H9 (cell line): ENCODE data around the gene MSH3. TPM values are rescaled to one million over a fixed set of nuclear protein-coding genes. Genes with fewer than 3 reads are reported as not detected.

Experiments
- DNase-seq: peaks from one replicate; pipeline ENCODE4 v3.0.0-alpha.2; 2017
- H2AFZ ChIP-seq: one replicate; pipeline ENCODE4 v1.6.1; 2013; ENCODE audit warnings: mild to moderate bottlenecking, low read length, control low read depth, moderate library complexity
- H2AK5ac ChIP-seq: 2 replicates; pipeline ENCODE4 v1.6.1; 2013; ENCODE audit warnings: low read length, control low read depth, mixed read lengths; ENCODE audit not compliant: insufficient read length
- H2BK120ac ChIP-seq: one replicate; pipeline ENCODE4 v1.6.1; 2013; ENCODE audit warnings: low read depth, mild to moderate bottlenecking, low read length, control low read depth, inconsistent platforms; ENCODE audit not compliant: poor library complexity, severe bottlenecking
- H2BK12ac ChIP-seq: 2 replicates; pipeline ENCODE4 v1.6.1; 2013; ENCODE audit warnings: low read length, control low read depth, mixed read lengths, low read depth; ENCODE audit not compliant: insufficient read length
- H2BK15ac ChIP-seq: 2 replicates; pipeline ENCODE4 v1.6.1; 2013; ENCODE audit warnings: low read depth, low read length, control low read depth
- H2BK20ac ChIP-seq: one replicate; pipeline ENCODE4 v1.6.1; 2013; ENCODE audit warnings: low read depth, mild to moderate bottlenecking, low read length, control low read depth, inconsistent platforms; ENCODE audit not compliant: poor library complexity, severe bottlenecking
- H2BK5ac ChIP-seq: 2 replicates; pipeline ENCODE4 v1.6.1; 2013; ENCODE audit warnings: low read length, control low read depth, mixed read lengths; ENCODE audit not compliant: insufficient read length
- H3K14ac ChIP-seq: 2 replicates; pipeline ENCODE4 v1.6.1; 2013; ENCODE audit warnings: low read length, control low read depth; ENCODE audit not compliant: insufficient read depth
- H3K18ac ChIP-seq: 2 replicates; pipeline ENCODE4 v1.6.1; 2013; ENCODE audit warnings: low read depth, mild to moderate bottlenecking, mixed read lengths, low read length, control low read depth; ENCODE audit not compliant: insufficient read length
- H3K23ac ChIP-seq: 2 replicates; pipeline ENCODE4 v1.6.1; 2013; ENCODE audit warnings: low read length, control low read depth, mixed read lengths, low read depth; ENCODE audit not compliant: insufficient read length
- H3K23me2 ChIP-seq: 2 replicates; pipeline ENCODE4 v1.6.1; 2013; ENCODE audit warnings: low read depth, mild to moderate bottlenecking, mixed read lengths, low read length, control low read depth; ENCODE audit not compliant: insufficient read length, poor library complexity, severe bottlenecking
- H3K27ac ChIP-seq: 2 replicates; pipeline ENCODE4 v1.5.1; 2013; ENCODE audit warnings: low read length, control low read depth, mixed read lengths, low read depth; ENCODE audit not compliant: insufficient read length
- H3K27me3 ChIP-seq: 2 replicates; pipeline ENCODE4 v1.6.1; 2013; ENCODE audit warnings: low read length, control low read depth, inconsistent platforms; ENCODE audit not compliant: insufficient read depth
- H3K4ac ChIP-seq: 2 replicates; pipeline ENCODE4 v1.6.1; 2013; ENCODE audit warnings: low read depth, mild to moderate bottlenecking, control low read depth, inconsistent platforms, low read length, moderate library complexity
- H3K4me1 ChIP-seq: 2 replicates; pipeline ENCODE4 v1.6.1; 2013; ENCODE audit warnings: low read length, control low read depth, inconsistent platforms; ENCODE audit not compliant: insufficient read depth
- H3K4me2 ChIP-seq: 2 replicates; pipeline ENCODE4 v1.6.1; 2013; ENCODE audit warnings: low read length, control low read depth, mixed read lengths; ENCODE audit not compliant: insufficient read length, insufficient read depth
- H3K56ac ChIP-seq: 2 replicates; pipeline ENCODE4 v1.6.1; 2013; ENCODE audit warnings: low read depth, mild to moderate bottlenecking, mixed read lengths, low read length, control low read depth; ENCODE audit not compliant: insufficient read length
- H3K79me1 ChIP-seq: 2 replicates; pipeline ENCODE4 v1.6.1; 2013; ENCODE audit warnings: low read depth, mild to moderate bottlenecking, moderate library complexity, low read length, control low read depth, inconsistent platforms; ENCODE audit not compliant: insufficient read depth, poor library complexity, severe bottlenecking
- H3K79me2 ChIP-seq: 2 replicates; pipeline ENCODE4 v1.6.1; 2013; ENCODE audit warnings: low read length, control low read depth, inconsistent platforms; ENCODE audit not compliant: insufficient read depth
- H3K9ac ChIP-seq: 2 replicates; pipeline ENCODE4 v1.6.1; 2013; ENCODE audit warnings: low read length, control low read depth, mixed read lengths; ENCODE audit not compliant: insufficient read length; ENCODE audit errors: extremely low read depth
- H3K9me3 ChIP-seq: one replicate; pipeline ENCODE4 v1.6.1; 2013; ENCODE audit warnings: low read depth, low read length, inconsistent platforms; ENCODE audit not compliant: control insufficient read depth
- H3T11ph ChIP-seq: one replicate; pipeline ENCODE4 v1.6.1; 2013; ENCODE audit warnings: mild to moderate bottlenecking, low read length, control low read depth, inconsistent platforms
- H4K20me1 ChIP-seq: one replicate; pipeline ENCODE4 v1.6.1; 2013; ENCODE audit not compliant: control insufficient read depth, insufficient read length, insufficient read depth
- H4K5ac ChIP-seq: 2 replicates; pipeline ENCODE4 v1.6.1; 2013; ENCODE audit warnings: low read depth, mild to moderate bottlenecking, mixed read lengths, low read length, control low read depth; ENCODE audit not compliant: insufficient read length
- H4K8ac ChIP-seq: replicated peaks from 2 replicates; pipeline ENCODE4 v1.6.1; 2013; ENCODE audit warnings: low read length, control low read depth, mixed read lengths, low read depth; ENCODE audit not compliant: insufficient read length
- H4K91ac ChIP-seq: 2 replicates; pipeline ENCODE4 v1.6.1; 2013; ENCODE audit warnings: low read depth, mild to moderate bottlenecking, moderate library complexity, mixed read lengths, low read length, control low read depth; ENCODE audit not compliant: insufficient read length
- H3K27ac Mint-ChIP-seq, 3 experiments: 2 replicates in 2 of 3; 3 replicates in 1 of 3; pipeline ENCODE4 v1.8.0; 2020 to 2021; ENCODE audit warnings: mixed read lengths in 3 of 3, mild to moderate bottlenecking in 1 of 3, moderate library complexity in 1 of 3
- H3K27me3 Mint-ChIP-seq: 2 replicates; pipeline ENCODE4 v1.8.0; 2021; ENCODE audit warnings: low read depth, mild to moderate bottlenecking, moderate library complexity, mixed read lengths
- H3K36me3 Mint-ChIP-seq, 3 experiments: 2 replicates in 2 of 3; 3 replicates in 1 of 3; pipeline ENCODE4 v1.8.0; 2020 to 2021; ENCODE audit warnings: low read depth in 3 of 3, mixed read lengths in 3 of 3; ENCODE audit not compliant: insufficient read depth in 1 of 3
- H3K4me1 Mint-ChIP-seq, 2 experiments: 2 replicates each; pipeline ENCODE4 v1.8.0; 2020; ENCODE audit warnings: mixed read lengths in 2 of 2
- H3K4me3 Mint-ChIP-seq, 2 experiments: 2 replicates in 1 of 2; 3 replicates in 1 of 2; pipeline ENCODE4 v1.8.0; 2020 to 2021; ENCODE audit warnings: mild to moderate bottlenecking in 2 of 2, mixed read lengths in 2 of 2, moderate library complexity in 1 of 2
- H3K9me3 Mint-ChIP-seq, 2 experiments: 2 replicates in 1 of 2; 3 replicates in 1 of 2; pipeline ENCODE4 v1.8.0; 2020; ENCODE audit warnings: mild to moderate bottlenecking in 2 of 2, mixed read lengths in 2 of 2, moderate library complexity in 1 of 2
- CTCF ChIP-seq: fragments of 200-600 bp; sonication (generic); conservative IDR thresholded peaks from 3 replicates; pipeline ENCODE4 v1.8.0; 2021; ENCODE audit warnings: antibody characterized with exemption, mild to moderate bottlenecking
- WGBS: extraction: QIAGEN DNeasy Blood & Tissue Kit; methylation state at CpG from one replicate; pipeline ENCODE4 v1.1.7; 2013; ENCODE audit warnings: missing lambda C conversion rate, low lambda C conversion rate, mixed read lengths; ENCODE audit not compliant: insufficient read length; ENCODE audit errors: extremely low coverage; 5-methylcytosine and 5-hydroxymethylcytosine counted together
- total RNA-seq: library from RNA; stranded (reverse); gene quantifications from 2 replicates; pipeline ENCODE4 v1.2.1, GENCODE V29; 2021

MSH3 gene
- total RNA-seq, 1 experiment from 2014 or later = 17.3 TPM

GRCh38 chr5:80697100-80697499 lies 42.6 kb downstream of the MSH3 start:
- H4K5ac ChIP-seq = no peak overlapping the region
- no peak overlapping the region for H3K4me2 ChIP-seq
- no peak overlapping the region for H3K14ac ChIP-seq
- H3K27me3 ChIP-seq = no peaks in the 10 kb centered on the region
- WGBS = no CpG with 5 or more reads among the region's 3 CpGs
- no peaks in the 10 kb centered on the region for H3K79me1 ChIP-seq
- H2BK12ac ChIP-seq = no peak overlapping the region
- no peak overlapping the region for H4K8ac ChIP-seq
- no peak overlapping the region for H4K91ac ChIP-seq
- no peak overlapping the region for H2BK15ac ChIP-seq
- H2BK120ac ChIP-seq = no peak overlapping the region
- H2AK5ac ChIP-seq = no peak overlapping the region
- no peaks in the 10 kb centered on the region for H3K27me3 Mint-ChIP-seq
- 0 out of 7 replicates have a peak, but pooled peaks cover 0 to 3% (median 1%) of the 10 kb centered on the region in 3 experiments for H3K36me3 Mint-ChIP-seq
- no peaks in the 10 kb centered on the region for H3K79me2 ChIP-seq
- H3K56ac ChIP-seq = no peak overlapping the region
- no peak overlapping the region for H3K18ac ChIP-seq
- no peak overlapping the region for H3K23ac ChIP-seq
- H3K9me3 Mint-ChIP-seq = no peaks in the 10 kb centered on the region
- no peak overlapping the region for H2BK20ac ChIP-seq
- no peak overlapping the region for H3K9ac ChIP-seq
- DNase-seq = no peak
- H2BK5ac ChIP-seq = no peak overlapping the region
- no peak overlapping the region for H3T11ph ChIP-seq
- no peaks in the 10 kb centered on the region for H3K4me1 ChIP-seq
- no peak for TF ChIP-seq CTCF
- no peak overlapping the region for H3K27ac ChIP-seq
- H3K23me2 ChIP-seq = no peaks in the 10 kb centered on the region
- no peak overlapping the region for H3K27ac Mint-ChIP-seq
- H4K20me1 ChIP-seq = no peaks in the 10 kb centered on the region
- H2AFZ ChIP-seq = no peak overlapping the region
- H3K4ac ChIP-seq = no peak overlapping the region
- peaks cover 0 to 7% of the 10 kb centered on the region in 2 experiments; a peak in 2 of 4 replicates for H3K4me1 Mint-ChIP-seq
- H3K4me3 Mint-ChIP-seq = no peak overlapping the region
- no peaks in the 10 kb centered on the region for H3K9me3 ChIP-seq
